Subcutaneous adipose tissue (tissue), 4 donors: ENCODE data around the gene NEGR1. TPM values are rescaled to one million over a fixed set of nuclear protein-coding genes. Genes with fewer than 3 reads are reported as not detected.

Experiments
- total RNA-seq, 4 donors: library from RNA; depleted of rRNA; stranded (reverse); fragments of >200 nt; gene quantifications; one replicate each; pipeline ENCODE4 v1.1.0, GENCODE V29; 2016
- TF ChIP-seq, protein P1 (sequence below): fragments of 450-650 bp; IDR thresholded peaks from one replicate; pipeline ENCODE4 v1.5.1; 2016; ENCODE audit warnings: low read depth, mild to moderate bottlenecking, control low read depth, antibody characterized with exemption, moderate library complexity

NEGR1 gene
- total RNA-seq, 4 donors from 2014 or later = 18.6 to 42.9 (median 35.3) TPM

DNA sequence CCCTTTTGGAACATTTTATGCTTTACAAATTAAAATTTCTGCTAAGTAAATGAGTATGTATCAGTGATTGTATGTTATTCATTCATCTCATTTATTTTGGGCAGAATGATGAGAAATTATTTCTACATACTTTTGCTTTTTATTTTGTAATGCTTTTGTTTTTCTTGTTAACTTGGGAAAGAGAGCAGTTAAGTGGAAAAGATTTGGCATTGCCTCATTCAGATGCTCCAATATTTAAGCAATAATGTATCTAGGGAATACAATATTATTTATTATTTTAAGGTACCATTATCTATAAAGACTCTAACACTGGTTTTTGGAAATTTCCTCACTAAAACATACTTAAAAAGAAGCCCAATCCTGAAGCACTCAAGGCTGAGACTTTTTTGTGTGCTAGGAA is 431.8 kb downstream of the NEGR1 start:
- TF ChIP-seq, protein P1, sequence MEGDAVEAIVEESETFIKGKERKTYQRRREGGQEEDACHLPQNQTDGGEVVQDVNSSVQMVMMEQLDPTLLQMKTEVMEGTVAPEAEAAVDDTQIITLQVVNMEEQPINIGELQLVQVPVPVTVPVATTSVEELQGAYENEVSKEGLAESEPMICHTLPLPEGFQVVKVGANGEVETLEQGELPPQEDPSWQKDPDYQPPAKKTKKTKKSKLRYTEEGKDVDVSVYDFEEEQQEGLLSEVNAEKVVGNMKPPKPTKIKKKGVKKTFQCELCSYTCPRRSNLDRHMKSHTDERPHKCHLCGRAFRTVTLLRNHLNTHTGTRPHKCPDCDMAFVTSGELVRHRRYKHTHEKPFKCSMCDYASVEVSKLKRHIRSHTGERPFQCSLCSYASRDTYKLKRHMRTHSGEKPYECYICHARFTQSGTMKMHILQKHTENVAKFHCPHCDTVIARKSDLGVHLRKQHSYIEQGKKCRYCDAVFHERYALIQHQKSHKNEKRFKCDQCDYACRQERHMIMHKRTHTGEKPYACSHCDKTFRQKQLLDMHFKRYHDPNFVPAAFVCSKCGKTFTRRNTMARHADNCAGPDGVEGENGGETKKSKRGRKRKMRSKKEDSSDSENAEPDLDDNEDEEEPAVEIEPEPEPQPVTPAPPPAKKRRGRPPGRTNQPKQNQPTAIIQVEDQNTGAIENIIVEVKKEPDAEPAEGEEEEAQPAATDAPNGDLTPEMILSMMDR = no peak

GRCh38 chr1:71843012-71843411 is 439.3 kb downstream of the NEGR1 start:
- TF ChIP-seq, protein P1 = no peak

DNA sequence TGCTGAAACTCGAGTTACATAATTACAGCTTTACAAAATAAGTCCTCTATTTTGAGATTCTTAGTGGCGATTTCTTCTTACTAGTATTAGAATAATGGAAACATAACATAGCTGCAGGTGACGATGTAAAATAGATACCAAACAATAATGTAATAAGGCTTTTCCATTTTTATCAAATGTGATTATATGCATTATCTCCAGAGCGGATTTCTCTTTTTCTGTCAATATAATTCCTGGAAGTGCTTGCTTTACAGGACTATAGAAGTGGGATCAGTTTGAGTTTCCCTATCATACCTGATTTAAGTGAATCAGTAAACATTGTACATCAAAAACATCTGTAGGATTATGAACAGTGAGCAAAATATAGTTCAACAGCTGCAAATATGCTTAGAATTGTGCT is 442.5 kb downstream of the NEGR1 start:
- TF ChIP-seq, protein P1 = no peak

DNA sequence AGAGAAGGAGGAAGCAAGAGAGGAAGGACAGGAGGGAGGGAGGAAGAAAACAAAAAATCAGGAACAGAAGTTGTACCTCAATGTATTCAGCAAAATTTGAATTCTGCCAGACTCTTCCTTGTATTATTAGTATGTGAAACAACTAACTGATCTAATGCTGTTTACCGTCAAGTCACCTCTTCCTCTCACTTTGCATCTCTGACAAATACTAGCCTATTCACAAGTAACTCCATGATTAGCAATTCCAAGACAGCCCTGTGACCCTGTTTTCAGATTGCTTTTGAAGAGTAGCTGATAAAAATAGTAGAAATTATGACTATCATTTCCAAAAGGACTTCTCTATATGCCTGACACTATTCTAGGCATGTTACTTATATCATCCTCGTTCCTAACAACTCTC is 445.4 kb downstream of the NEGR1 start:
- TF ChIP-seq, protein P1 = no peak

DNA sequence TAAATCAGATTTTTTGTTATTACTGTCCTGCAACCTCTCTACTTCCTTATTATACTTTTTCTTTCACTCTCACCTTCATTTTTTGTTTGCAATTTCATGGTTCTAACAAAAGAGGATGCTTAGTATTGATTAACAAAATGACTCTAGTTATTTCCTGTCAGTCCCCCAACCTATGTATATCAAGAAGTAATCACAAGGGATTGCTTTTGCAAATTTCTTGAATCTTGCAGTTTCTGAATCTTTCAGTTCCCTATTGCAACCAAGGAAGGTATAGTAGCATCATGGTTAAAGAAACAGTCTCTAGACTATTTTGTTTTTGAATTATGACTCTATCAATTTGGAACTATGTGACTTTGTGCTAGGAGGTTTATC is 446.9 kb downstream of the NEGR1 start:
- TF ChIP-seq, protein P1 = no peak

DNA sequence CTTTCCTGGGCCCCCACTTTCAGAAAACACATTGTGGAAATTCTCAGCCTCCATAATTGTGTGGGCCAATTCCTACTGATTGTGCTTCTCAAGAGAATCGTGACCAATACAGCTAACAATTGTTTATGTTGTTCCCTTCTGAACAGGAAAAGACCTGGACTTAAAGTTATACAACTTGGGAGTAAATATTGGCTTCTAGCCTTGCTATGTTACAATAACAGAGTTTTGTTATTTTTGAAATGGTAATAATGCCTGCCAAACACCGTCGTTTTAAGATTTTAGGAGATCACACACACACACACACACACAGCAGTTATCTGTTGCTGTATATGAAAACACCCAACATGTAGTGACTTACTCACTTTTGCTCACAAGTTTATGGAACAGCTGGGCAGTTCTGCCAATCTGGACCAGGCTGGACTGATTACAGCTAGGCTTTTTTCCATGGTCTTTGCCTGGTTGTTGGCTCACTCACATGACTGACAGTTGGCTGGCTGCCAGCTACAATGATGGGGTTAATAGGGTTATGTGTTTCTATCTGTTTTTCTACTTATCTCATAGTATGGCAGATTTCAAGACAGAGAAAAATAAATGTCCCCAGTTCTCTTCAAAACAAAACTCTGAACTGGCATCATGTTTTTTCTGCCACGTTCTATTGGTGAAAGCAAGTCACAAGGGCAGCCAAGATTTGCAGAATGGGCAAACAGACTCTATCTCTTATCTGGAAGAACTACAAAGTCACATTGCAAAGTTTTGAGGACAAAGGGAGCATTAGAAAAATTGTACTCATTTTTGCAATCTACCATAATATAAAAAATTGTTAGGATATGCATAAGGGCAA is 447.5 kb downstream of the NEGR1 start:
- TF ChIP-seq, protein P1 = no peak

- TF ChIP-seq, protein P1 = no peak
These were observed 450.7 kb downstream of the NEGR1 start for GRCh38 chr1:71831646-71832045.
